ENCODE data around the gene UNC119. TPM values are rescaled to one million over a fixed set of nuclear protein-coding genes. Genes with fewer than 3 reads are reported as not detected.

UNC119 gene
- total and polyA plus RNA-seq, 2 experiments from 2014 or later: 39.0 to 78.4 TPM

DNA sequence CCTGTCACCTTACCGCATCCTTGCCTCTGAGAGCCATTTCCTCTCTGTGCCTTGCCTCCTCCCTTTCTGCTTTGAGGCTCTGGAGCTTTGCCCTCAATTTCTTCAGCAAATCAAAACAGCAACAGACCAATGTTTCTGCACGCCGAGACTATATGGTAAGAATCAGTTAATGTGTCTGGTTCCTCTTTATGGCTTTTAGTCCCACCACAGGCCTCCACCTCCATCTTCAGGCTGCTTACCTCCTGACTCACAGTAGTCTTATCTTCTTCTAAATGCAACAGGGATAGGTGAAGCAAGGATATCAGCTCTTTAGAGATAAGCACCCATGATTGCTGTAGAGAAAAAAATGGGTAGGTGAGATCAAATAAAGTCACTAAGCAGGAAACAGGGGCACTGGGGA lies 33.4 kb upstream of the UNC119 start (continued):
- TF ChIP-seq, protein P1, sequence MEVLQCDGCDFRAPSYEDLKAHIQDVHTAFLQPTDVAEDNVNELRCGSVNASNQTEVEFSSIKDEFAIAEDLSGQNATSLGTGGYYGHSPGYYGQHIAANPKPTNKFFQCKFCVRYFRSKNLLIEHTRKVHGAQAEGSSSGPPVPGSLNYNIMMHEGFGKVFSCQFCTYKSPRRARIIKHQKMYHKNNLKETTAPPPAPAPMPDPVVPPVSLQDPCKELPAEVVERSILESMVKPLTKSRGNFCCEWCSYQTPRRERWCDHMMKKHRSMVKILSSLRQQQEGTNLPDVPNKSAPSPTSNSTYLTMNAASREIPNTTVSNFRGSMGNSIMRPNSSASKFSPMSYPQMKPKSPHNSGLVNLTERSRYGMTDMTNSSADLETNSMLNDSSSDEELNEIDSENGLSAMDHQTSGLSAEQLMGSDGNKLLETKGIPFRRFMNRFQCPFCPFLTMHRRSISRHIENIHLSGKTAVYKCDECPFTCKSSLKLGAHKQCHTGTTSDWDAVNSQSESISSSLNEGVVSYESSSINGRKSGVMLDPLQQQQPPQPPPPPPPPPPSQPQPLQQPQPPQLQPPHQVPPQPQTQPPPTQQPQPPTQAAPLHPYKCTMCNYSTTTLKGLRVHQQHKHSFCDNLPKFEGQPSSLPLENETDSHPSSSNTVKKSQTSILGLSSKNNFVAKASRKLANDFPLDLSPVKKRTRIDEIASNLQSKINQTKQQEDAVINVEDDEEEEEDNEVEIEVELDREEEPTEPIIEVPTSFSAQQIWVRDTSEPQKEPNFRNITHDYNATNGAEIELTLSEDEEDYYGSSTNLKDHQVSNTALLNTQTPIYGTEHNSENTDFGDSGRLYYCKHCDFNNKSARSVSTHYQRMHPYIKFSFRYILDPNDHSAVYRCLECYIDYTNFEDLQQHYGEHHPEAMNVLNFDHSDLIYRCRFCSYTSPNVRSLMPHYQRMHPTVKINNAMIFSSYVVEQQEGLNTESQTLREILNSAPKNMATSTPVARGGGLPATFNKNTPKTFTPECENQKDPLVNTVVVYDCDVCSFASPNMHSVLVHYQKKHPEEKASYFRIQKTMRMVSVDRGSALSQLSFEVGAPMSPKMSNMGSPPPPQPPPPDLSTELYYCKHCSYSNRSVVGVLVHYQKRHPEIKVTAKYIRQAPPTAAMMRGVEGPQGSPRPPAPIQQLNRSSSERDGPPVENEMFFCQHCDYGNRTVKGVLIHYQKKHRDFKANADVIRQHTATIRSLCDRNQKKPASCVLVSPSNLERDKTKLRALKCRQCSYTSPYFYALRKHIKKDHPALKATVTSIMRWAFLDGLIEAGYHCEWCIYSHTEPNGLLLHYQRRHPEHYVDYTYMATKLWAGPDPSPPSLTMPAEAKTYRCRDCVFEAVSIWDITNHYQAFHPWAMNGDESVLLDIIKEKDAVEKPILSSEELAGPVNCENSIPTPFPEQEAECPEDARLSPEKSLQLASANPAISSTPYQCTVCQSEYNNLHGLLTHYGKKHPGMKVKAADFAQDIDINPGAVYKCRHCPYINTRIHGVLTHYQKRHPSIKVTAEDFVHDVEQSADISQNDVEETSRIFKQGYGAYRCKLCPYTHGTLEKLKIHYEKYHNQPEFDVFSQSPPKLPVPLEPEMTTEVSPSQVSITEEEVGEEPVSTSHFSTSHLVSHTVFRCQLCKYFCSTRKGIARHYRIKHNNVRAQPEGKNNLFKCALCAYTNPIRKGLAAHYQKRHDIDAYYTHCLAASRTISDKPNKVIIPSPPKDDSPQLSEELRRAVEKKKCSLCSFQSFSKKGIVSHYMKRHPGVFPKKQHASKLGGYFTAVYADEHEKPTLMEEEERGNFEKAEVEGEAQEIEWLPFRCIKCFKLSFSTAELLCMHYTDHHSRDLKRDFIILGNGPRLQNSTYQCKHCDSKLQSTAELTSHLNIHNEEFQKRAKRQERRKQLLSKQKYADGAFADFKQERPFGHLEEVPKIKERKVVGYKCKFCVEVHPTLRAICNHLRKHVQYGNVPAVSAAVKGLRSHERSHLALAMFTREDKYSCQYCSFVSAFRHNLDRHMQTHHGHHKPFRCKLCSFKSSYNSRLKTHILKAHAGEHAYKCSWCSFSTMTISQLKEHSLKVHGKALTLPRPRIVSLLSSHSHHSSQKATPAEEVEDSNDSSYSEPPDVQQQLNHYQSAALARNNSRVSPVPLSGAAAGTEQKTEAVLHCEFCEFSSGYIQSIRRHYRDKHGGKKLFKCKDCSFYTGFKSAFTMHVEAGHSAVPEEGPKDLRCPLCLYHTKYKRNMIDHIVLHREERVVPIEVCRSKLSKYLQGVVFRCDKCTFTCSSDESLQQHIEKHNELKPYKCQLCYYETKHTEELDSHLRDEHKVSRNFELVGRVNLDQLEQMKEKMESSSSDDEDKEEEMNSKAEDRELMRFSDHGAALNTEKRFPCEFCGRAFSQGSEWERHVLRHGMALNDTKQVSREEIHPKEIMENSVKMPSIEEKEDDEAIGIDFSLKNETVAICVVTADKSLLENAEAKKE (CRISPR knock-in tag; IDR thresholded peaks at IDR 0.05): no peak

DNA sequence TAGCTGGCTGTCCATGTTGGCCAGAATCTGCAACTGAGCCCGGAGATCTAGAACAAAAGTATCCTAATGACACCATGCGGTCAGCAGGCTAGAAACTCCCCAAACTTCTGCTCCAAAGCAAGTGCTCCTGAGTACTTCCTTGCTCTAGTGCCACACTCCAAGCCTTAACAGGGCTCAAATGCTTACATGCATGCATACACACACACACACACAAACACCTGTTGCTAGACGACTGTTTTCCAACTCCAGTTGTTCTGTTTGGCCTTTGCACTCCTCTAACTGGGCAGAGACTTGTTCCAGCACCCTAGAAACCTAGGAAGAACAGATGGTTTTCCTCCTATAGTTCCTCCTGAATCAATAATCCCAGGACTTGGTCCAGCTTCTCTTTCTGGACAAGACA lies 32.0 kb upstream of the UNC119 start:
- no peak overlapping the region for H3K27ac Mint-ChIP-seq
- TF ChIP-seq, protein P2, sequence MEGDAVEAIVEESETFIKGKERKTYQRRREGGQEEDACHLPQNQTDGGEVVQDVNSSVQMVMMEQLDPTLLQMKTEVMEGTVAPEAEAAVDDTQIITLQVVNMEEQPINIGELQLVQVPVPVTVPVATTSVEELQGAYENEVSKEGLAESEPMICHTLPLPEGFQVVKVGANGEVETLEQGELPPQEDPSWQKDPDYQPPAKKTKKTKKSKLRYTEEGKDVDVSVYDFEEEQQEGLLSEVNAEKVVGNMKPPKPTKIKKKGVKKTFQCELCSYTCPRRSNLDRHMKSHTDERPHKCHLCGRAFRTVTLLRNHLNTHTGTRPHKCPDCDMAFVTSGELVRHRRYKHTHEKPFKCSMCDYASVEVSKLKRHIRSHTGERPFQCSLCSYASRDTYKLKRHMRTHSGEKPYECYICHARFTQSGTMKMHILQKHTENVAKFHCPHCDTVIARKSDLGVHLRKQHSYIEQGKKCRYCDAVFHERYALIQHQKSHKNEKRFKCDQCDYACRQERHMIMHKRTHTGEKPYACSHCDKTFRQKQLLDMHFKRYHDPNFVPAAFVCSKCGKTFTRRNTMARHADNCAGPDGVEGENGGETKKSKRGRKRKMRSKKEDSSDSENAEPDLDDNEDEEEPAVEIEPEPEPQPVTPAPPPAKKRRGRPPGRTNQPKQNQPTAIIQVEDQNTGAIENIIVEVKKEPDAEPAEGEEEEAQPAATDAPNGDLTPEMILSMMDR (conservative IDR thresholded peaks at IDR 0.05; ENCODE audit: low read depth in 2 of 2): no peak
- TF ChIP-seq POLR2AphosphoS5 (IDR thresholded peaks at IDR 0.05; ENCODE audit: low read depth): no peak
- TF ChIP-seq, protein P3, sequence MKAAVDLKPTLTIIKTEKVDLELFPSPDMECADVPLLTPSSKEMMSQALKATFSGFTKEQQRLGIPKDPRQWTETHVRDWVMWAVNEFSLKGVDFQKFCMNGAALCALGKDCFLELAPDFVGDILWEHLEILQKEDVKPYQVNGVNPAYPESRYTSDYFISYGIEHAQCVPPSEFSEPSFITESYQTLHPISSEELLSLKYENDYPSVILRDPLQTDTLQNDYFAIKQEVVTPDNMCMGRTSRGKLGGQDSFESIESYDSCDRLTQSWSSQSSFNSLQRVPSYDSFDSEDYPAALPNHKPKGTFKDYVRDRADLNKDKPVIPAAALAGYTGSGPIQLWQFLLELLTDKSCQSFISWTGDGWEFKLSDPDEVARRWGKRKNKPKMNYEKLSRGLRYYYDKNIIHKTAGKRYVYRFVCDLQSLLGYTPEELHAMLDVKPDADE (IDR thresholded peaks at IDR 0.05): no peak
- TF ChIP-seq NANOG (IDR thresholded peaks at IDR 0.05; ENCODE audit: borderline replicate concordance): no peak
- TF ChIP-seq, protein P4, sequence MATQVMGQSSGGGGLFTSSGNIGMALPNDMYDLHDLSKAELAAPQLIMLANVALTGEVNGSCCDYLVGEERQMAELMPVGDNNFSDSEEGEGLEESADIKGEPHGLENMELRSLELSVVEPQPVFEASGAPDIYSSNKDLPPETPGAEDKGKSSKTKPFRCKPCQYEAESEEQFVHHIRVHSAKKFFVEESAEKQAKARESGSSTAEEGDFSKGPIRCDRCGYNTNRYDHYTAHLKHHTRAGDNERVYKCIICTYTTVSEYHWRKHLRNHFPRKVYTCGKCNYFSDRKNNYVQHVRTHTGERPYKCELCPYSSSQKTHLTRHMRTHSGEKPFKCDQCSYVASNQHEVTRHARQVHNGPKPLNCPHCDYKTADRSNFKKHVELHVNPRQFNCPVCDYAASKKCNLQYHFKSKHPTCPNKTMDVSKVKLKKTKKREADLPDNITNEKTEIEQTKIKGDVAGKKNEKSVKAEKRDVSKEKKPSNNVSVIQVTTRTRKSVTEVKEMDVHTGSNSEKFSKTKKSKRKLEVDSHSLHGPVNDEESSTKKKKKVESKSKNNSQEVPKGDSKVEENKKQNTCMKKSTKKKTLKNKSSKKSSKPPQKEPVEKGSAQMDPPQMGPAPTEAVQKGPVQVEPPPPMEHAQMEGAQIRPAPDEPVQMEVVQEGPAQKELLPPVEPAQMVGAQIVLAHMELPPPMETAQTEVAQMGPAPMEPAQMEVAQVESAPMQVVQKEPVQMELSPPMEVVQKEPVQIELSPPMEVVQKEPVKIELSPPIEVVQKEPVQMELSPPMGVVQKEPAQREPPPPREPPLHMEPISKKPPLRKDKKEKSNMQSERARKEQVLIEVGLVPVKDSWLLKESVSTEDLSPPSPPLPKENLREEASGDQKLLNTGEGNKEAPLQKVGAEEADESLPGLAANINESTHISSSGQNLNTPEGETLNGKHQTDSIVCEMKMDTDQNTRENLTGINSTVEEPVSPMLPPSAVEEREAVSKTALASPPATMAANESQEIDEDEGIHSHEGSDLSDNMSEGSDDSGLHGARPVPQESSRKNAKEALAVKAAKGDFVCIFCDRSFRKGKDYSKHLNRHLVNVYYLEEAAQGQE (IDR thresholded peaks at IDR 0.05; ENCODE audit: unreplicated experiment): no peak
- no peak for TF ChIP-seq ZNF114 (CRISPR knock-in tag; IDR thresholded peaks at IDR 0.05)
- TF ChIP-seq EZH2phosphoT487 (IDR thresholded peaks at IDR 0.05; ENCODE audit: unreplicated experiment): no peak
- no peak for TF ChIP-seq ZNF331 (CRISPR knock-in tag; IDR thresholded peaks at IDR 0.05; ENCODE audit: low read depth)
- no peak for TF ChIP-seq CREB1 (CRISPR knock-in tag; IDR thresholded peaks at IDR 0.05; ENCODE audit: low read depth)
- no peak for TF ChIP-seq STAT1 (IDR thresholded peaks at IDR 0.05; ENCODE audit: unreplicated experiment)

More for the DNA sequence above, 32.0 kb upstream of the UNC119 start:
- H3K79me2 ChIP-seq (replicated peaks; ENCODE audit: insufficient read depth): peaks cover 5% of the 10 kb centered on the region
- peaks cover 17% of the 10 kb centered on the region for H4K20me1 ChIP-seq (replicated peaks; ENCODE audit: insufficient read depth)
- H3K4me3 ChIP-seq: no peak overlapping the region
- H3K27ac ChIP-seq (ENCODE audit: low read depth): no peak overlapping the region
- no peaks in the 10 kb centered on the region for H3K27me3 ChIP-seq (ENCODE audit: insufficient read depth)
- peaks cover 29% of the 10 kb centered on the region for H3K36me3 Mint-ChIP-seq (ENCODE audit: low read depth)
- no peak overlapping the region for H3K4me2 ChIP-seq
- no peaks in the 10 kb centered on the region; the same call in 1 of the 2 replicates for H3F3A ChIP-seq (replicated peaks; ENCODE audit: low read depth)
- H3K4me1 ChIP-seq (ENCODE audit: insufficient read depth): no peaks in the 10 kb centered on the region
- DNase-seq (ENCODE audit: low spot score) (no peak), ATAC-seq (no peak)
- peaks cover 2% of the 10 kb centered on the region for H3K27me3 Mint-ChIP-seq (ENCODE audit: insufficient read depth, low read depth, poor library complexity)
- no peak overlapping the region for H2AFZ ChIP-seq
- H3K9me3 Mint-ChIP-seq: no peaks in the 10 kb centered on the region
- no peaks in the 10 kb centered on the region for H3K9me2 ChIP-seq (ENCODE audit: insufficient read depth)
- no peaks in the 10 kb centered on the region for H3K4me1 Mint-ChIP-seq
- peaks cover 84% of the 10 kb centered on the region for H3K36me3 ChIP-seq (ENCODE audit: insufficient read depth)
- no peak overlapping the region; the same call in 2 of the 3 replicates for H3K4me3 Mint-ChIP-seq

Data from GM23338 (cell line).